Measurements from ENCODE around the gene ORAI1. TPM values are rescaled to one million over a fixed set of nuclear protein-coding genes. Genes with fewer than 3 reads are reported as not detected.
"Not testable (repeated sequence)": the region's sequence is repeated elsewhere in the genome, so short reads cannot be mapped to it uniquely, and the experiment has no call there.

ORAI1 gene
- total and polyA plus RNA-seq, 2 donors (not counting 3 experiments of a cell fraction or from before 2014, with no cell fraction given): 30.5 to 65.4 TPM

GRCh38 chr12:121678716-121679300 is 52.5 kb downstream of the ORAI1 start:
- dilution Hi-C loops (cut with MboI; ENCODE audit: extremely low pct_ligation_motif_present, low sequenced_read_pairs) (no loop called here), intact Hi-C loops (cut with micrococcal nuclease) (no loop called here)
- Histone ChIP-seq H3K9me3 (replicated peaks; ENCODE audit: control insufficient read depth, insufficient read depth, low read length) (no peaks in the 10 kb centered on the region), H3K79me2 (ENCODE audit: control insufficient read depth, insufficient read depth, low read length) (no peaks in the 10 kb centered on the region), H3K4me1 (ENCODE audit: control insufficient read depth, extremely low read depth, insufficient read depth, low read length) (no peaks in the 10 kb centered on the region), H3K27me3 (ENCODE audit: control insufficient read depth in 2 of 2, insufficient read depth in 2 of 2, low read length in 2 of 2) (no peaks in the 10 kb centered on the region), H3K27ac (ENCODE audit: insufficient read depth, low read depth, low read length) (no peak overlapping the region), H3K4me3 (replicated peaks in 1 of 3; ENCODE audit: insufficient read depth in 1 of 3, low read depth in 1 of 3, low read length in 3 of 3) (no peak overlapping the region), H3K9me1 (replicated peaks; ENCODE audit: control insufficient read depth, extremely low read depth, insufficient read depth, low read length) (no peaks in the 10 kb centered on the region), H3K9ac (replicated peaks; ENCODE audit: extremely low read depth, insufficient read depth, low read length) (no peak overlapping the region), H2AFZ (ENCODE audit: low read depth, low read length) (no peak overlapping the region), H4K20me1 (replicated peaks; ENCODE audit: control insufficient read depth, extremely low read depth, insufficient read depth, low read length) (no peaks in the 10 kb centered on the region), H3K36me3 (ENCODE audit: control insufficient read depth in 2 of 2, extremely low read depth in 1 of 2, insufficient read depth in 2 of 2, low read length in 2 of 2) (no peaks in the 10 kb centered on the region), H3K4me2 (ENCODE audit: insufficient read depth, low read length) (no peak overlapping the region)
- ChIA-PET POLR2A (no interaction called here), CTCF (interaction anchor here (1.3 to 9.2 kb wide), 2 partner anchors 10 to 126 kb away, joined by 4 to 154 read pairs; no protein-coding TSS in a partner anchor)
- no peak for DNase-seq (ENCODE audit: low read depth, low spot score)
- BruUV-seq (replicated peaks): no TSS peak
- TF ChIP-seq EZH2 (IDR thresholded peaks at IDR 0.05; ENCODE audit: borderline replicate concordance, low read depth, low read length, severe bottlenecking) (no peak), JUN (IDR thresholded peaks at IDR 0.05; ENCODE audit: borderline replicate concordance, insufficient read depth, insufficient read length, low read depth) (no peak), GATA2 (IDR thresholded peaks at IDR 0.05; ENCODE audit: insufficient read depth, insufficient read length, low read depth, low read length) (no peak), MAX (IDR thresholded peaks at IDR 0.05; ENCODE audit: insufficient read depth, insufficient read length) (no peak), CTCF (IDR thresholded peaks at IDR 0.05; ENCODE audit: extremely low read depth in 1 of 2, insufficient read depth in 1 of 2, low read depth in 1 of 2, low read length in 2 of 2) (no peak), FOS (IDR thresholded peaks at IDR 0.05; ENCODE audit: borderline replicate concordance, insufficient read depth, low read length) (no peak), MYC (IDR thresholded peaks at IDR 0.05; ENCODE audit: low read depth, low read length) (no peak), POLR2A (IDR thresholded peaks at IDR 0.05; ENCODE audit: low read depth, low read length) (no peak), POLR2AphosphoS5 (IDR thresholded peaks at IDR 0.05; ENCODE audit: insufficient read depth, low read depth, low read length) (no peak)
- no peak for FAIRE-seq

GRCh38 chr12:121679661-121680197 is 53.4 kb downstream of the ORAI1 start:
- H3K27me3 ChIP-seq (ENCODE audit: control insufficient read depth in 2 of 2, insufficient read depth in 2 of 2, low read length in 2 of 2); BruUV-seq (replicated peaks); POLR2A ChIA-PET; H3K4me3 ChIP-seq (replicated peaks in 1 of 3; ENCODE audit: insufficient read depth in 1 of 3, low read depth in 1 of 3, low read length in 3 of 3); H3K9me3 ChIP-seq (replicated peaks; ENCODE audit: control insufficient read depth, insufficient read depth, low read length); DNase-seq (ENCODE audit: low read depth, low spot score); H3K79me2 ChIP-seq (ENCODE audit: control insufficient read depth, insufficient read depth, low read length); FAIRE-seq; intact Hi-C loops (cut with micrococcal nuclease); H3K4me2 ChIP-seq (ENCODE audit: insufficient read depth, low read length); H2AFZ ChIP-seq (ENCODE audit: low read depth, low read length); H3K27ac ChIP-seq (ENCODE audit: insufficient read depth, low read depth, low read length); H3K9me1 ChIP-seq (replicated peaks; ENCODE audit: control insufficient read depth, extremely low read depth, insufficient read depth, low read length); H4K20me1 ChIP-seq (replicated peaks; ENCODE audit: control insufficient read depth, extremely low read depth, insufficient read depth, low read length); H3K9ac ChIP-seq (replicated peaks; ENCODE audit: extremely low read depth, insufficient read depth, low read length); dilution Hi-C loops (cut with MboI; ENCODE audit: extremely low pct_ligation_motif_present, low sequenced_read_pairs); H3K4me1 ChIP-seq (ENCODE audit: control insufficient read depth, extremely low read depth, insufficient read depth, low read length); H3K36me3 ChIP-seq (ENCODE audit: control insufficient read depth in 2 of 2, extremely low read depth in 1 of 2, insufficient read depth in 2 of 2, low read length in 2 of 2): not testable (repeated sequence)
- CTCF ChIA-PET: interaction anchor here (1.3 to 9.2 kb wide), 2 partner anchors 11 to 127 kb away, joined by 4 to 154 read pairs; no protein-coding TSS in a partner anchor
